ENCODE results near the gene GCH1. TPM values are rescaled to one million over a fixed set of nuclear protein-coding genes. Genes with fewer than 3 reads are reported as not detected.
"Not testable (repeated sequence)": the region's sequence is repeated elsewhere in the genome, so short reads cannot be mapped to it uniquely, and the experiment has no call there.

GCH1 gene, protein sequence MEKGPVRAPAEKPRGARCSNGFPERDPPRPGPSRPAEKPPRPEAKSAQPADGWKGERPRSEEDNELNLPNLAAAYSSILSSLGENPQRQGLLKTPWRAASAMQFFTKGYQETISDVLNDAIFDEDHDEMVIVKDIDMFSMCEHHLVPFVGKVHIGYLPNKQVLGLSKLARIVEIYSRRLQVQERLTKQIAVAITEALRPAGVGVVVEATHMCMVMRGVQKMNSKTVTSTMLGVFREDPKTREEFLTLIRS
- 10 to 100 TPM; 26.6 to 34.3 TPM for total RNA-seq
- long read RNA-seq, transcript GCH1-207 (6 exons, 2,923 nt): major isoform, 35 of 44 reads
- long read RNA-seq, partial matches to known transcripts: 1 of 44 reads
- long read RNA-seq, other reads (novel, unspliced or antisense): 7 of 44 reads

DNA sequence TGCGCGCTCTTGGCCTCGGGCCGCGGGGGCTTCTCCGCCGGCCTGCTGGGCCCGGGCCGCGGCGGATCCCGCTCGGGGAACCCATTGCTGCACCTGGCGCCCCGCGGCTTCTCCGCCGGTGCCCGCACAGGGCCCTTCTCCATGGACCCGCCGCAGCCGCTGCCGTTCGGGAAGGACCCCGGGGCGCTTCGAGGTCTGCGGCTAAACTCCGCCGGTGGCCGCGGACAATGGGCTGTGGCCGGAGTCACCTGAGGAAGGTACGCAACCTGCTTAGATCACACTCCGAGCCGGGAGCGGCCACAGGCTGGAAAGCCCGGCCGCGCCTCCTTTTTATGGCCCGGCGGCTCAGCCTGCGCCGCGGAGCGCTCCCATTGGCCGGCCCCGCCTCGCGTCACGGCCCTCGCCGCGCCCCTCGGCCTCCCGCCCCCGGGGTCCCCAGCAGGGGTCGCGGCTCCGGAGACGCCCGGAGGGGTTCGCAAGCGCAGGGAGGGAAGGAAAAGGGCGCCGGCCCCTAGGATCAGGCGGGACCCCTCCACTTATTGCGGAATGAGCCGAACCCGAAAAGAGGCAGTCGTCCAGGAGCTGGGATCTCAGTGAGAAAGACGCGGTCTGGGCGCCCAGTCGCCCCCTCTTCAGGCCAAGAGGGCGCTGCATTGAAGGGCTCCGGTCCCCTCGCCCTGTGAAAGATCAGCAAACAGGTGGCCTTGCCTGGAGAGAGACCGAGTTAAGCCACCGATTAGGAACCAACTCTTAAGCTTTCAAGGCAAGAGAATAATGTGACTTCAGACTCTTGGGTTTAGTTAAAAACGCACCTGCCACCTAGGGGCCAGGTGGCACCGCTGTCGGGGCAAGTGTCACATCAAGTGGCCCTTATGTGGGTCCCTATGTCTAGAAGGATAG lies at the start of gene GCH1:
Gene GCH1 (minus strand): TSS at position 306 of the 900 bp plus-strand sequence. CDS start 163 bp downstream, at position 143.
- ATAC-seq (peak; percentile 90), DNase-seq (peak; percentile 86 to 88)
- intact Hi-C loops (cut with DNase I, micrococcal nuclease): no loop called here

DNA sequence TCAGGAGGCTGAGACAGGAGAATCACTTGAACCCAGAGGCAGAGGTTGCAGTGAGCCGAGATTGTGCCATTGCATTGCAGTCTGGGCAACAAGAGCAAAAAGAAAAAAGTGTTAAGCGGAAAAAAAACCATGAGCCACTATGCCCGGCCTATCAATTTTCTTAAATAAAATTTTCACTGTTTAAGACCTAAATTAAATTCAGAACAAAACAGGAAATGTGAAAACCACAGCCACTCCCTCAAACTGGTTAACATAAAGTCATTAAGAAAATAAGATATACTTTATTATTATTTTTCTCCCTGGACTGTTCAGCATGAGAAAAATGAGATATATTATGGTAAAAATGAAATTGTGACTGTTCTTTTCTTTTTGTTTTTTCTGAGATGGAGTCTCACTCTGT lies 44.6 kb upstream of the GCH1 start:
- ATAC-seq (no peak), DNase-seq (no peak)
- intact Hi-C loops (cut with DNase I, micrococcal nuclease): no loop called here

DNA sequence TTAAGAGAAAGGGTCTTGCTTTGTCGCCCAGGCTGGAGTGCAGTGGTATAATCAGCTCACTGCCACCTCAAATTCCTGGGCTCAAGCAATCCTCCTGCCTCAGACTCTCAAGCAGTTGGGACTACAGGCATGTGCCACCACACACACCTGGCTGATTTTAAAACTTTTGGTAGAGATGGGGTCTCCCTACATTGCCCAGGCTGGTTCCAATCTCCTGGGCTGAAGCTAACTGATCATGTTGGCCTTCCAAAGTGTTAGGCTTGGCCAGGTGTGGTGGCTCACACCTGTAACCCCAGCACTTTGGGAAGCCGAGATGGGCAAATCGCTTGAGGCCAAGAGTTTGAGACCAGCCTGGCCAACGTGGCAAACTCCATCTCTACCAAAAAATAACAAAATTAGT lies 43.9 kb upstream of the GCH1 start:
- DNase-seq: no peak
- ATAC-seq: no peak
- intact Hi-C loops (cut with DNase I, micrococcal nuclease): no loop called here

DNA sequence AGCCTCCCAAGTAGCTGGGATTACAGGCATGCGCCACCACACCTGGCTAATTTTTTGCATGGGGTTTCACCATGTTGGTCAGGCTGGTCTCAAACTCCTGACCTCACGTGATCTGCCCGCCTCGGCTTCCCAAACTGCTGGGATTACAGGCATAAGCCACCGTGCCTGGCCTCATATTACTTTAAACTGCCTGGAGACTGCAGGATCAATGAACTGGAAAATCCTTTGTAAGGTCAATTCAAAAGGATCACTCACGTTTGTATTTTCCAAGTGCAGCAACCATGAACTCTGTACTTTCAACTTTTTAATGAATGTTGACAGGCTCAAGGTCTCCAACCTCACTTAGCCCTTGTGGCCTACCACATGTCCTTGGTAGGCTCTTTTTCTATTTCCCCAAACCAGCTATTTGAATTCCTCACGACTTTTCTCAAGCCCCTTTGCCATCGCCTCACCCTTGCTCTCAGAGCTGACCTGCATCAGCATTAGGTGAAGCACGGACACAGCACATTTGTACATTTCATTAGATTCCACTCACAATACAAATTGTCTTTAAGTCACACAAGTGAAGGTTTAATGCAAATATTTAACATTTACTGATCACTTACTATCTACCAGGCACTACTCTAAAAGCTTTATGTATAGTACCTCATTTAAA lies 42.2 kb upstream of the GCH1 start:
- intact Hi-C loops (cut with DNase I, micrococcal nuclease): no loop called here
- ATAC-seq (no peak), DNase-seq (no peak)

DNA sequence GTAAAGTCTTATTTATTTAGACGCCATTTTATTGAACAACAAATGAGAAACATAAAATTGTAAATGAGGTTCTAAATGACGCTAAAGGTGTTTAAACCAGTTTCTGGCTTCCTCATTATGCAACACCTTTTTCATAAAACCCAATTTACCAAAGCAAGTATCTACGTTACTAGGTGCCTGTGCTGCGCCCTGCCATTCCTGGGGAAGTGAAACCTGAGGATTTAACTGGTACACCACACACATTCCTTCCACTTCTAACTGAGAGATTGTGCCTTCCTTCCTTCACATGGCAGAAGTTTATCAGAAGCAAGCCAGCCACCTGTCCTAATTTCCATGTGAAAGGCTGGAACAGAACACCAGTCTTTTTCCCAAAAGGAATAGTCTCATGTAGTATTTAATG lies 40.3 kb upstream of the GCH1 start:
- intact Hi-C loops (cut with DNase I, micrococcal nuclease): no loop called here
- no peak for DNase-seq
- ATAC-seq: no peak

DNA sequence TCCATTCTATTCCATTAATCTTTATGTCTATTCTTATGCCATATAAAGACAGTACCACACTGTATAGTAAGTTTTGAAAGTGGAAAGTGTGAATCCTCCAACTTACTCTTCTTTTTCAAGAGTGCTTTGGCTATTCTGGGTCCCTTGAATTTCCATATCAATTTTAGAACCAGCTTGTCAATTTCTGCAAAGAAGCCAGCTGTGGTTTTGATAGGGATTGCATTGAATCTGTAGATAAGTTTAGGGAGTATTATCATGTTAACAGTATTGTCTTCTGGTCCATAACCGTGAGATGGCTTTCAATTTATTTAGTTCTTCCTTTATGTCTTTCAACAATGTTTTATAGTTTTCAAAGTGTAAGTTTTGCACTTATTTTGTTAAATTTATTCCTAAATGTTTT lies 34.2 kb upstream of the GCH1 start:
- DNase-seq (no peak), ATAC-seq (no peak)
- intact Hi-C loops (cut with DNase I, micrococcal nuclease): no loop called here

DNA sequence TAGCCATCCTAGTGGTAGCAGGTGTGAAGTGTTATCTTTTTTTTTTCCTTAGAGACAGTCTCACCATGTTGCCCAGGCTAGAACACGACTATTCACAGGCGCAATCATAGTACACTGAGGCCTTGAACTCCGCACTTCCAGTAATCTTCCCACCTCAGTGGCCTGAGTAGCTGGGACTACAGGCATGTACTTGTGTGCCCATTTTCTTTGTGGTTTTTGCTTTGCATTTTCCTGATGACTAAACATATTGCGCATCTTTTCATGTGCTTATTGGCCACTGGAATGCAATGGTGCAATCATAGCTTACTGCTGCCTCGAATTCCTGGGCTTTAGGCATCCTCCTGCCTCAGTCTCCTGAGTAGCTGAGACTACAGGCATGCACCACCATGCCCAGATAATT lies 33.3 kb upstream of the GCH1 start:
- ATAC-seq (no peak), DNase-seq (no peak)
- intact Hi-C loops (cut with DNase I, micrococcal nuclease): no loop called here

DNA sequence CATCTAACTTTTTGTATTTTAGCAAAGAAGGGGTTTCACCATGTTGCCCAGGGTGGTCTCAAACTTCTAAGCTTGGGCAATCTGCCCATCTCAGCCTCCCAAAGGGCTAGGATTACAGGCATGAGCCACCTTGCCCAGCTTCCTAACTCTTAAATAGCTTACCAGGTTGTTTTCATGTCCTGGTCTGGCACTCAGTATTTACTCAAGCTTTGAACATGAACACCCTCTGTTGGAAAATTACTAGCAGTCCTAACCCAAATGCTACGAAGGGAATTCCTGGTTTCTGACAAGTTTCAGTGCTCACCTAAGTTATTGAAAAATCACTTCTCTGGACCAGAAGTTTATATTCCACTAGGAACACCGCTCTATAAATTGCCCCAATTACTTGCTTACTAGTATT lies 32.5 kb upstream of the GCH1 start:
- ATAC-seq: no peak
- intact Hi-C loops (cut with DNase I, micrococcal nuclease): no loop called here
- DNase-seq: no peak

DNA sequence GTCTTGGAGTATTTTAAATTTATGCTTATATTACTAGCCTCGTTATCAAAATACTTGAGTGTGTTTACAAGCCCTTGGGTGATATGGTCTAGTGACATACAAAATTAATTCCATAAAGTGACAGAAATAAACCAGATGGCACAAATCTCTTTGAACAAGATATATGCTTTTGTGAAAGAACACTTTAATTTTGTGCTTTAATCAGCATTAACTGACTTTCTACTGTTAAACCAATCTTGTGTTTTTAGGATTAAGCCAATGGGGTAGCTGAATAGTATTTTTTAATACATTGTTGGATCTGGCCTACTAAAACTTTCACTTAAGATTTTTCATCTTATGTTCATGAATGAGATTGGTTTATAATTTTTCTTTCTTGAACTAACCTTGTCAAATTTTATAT lies 30.4 kb upstream of the GCH1 start:
- DNase-seq: no peak
- no peak for ATAC-seq
- intact Hi-C loops (cut with DNase I, micrococcal nuclease): no loop called here

DNA sequence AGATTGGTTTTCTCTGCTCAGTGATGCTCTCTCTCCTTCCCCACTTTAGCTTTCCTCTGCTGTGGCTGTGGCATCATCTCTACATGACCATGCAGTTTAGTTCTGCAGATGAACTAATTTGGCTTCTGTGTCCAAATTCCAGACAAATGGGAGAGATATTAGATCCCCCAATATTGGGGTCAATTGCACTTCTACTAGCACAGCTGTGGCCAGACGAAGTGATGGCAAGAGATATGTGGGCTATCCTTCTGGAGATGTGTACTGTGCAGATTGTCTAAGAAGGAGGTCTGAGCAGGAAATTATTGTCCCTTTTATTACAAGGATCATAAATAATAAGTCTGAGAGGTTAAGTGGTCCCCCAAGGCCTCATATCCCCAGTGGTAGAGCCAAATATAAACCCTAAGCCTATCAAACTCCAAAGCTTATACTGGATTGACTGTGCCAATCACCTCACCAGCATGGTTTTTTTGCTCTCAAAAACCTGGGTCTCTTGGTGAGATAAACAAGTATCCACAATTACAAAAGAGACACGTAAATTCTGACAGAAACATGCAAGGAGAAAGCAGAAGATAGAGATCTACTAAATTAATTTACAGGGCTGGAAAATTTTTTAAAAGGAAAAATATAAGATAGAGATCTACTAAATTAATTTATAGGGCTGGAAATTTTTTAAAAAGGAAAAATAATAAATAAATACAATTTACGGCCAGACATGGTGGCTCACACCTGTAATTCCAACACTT lies 29.1 kb upstream of the GCH1 start:
- intact Hi-C loops (cut with DNase I, micrococcal nuclease): no loop called here
- ATAC-seq (no peak), DNase-seq (no peak)

DNA sequence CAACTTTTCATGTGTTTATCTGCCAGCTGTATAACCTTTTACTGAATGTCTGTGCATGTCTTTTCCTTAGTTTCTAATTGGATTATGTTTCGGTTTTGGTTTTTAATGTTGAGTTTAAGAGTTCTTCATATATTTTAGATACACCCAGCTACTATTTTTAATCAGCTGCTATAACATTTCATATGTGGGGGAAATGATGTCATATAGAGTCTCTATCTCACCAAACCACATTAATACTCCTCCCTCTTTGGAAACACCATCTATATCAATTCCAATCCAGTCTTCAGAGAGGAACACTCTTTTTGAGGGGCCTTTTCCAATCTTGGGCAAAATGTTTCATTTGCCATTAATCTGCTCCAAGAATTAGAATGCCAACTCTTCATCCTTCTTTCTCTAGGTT lies 28.5 kb upstream of the GCH1 start:
- no peak for ATAC-seq
- intact Hi-C loops (cut with DNase I, micrococcal nuclease): no loop called here
- DNase-seq: no peak

DNA sequence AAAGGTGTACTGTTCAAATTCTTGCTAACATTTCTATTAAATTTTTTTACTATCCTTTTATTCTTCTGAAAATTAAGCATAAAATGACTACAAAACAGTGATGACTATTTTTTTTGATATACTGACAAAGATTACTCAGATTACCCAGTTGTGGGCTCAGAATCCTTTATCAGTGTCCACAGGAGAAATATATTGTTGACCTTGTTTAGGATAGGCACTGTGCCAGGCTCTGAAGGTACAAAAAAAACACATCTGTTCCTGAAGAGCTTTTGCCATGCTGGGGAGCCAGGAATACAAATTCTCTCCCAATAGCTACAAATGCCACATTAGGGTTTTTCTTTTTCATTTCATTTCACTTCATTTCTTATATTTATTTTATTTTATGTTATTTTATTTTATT lies 26.9 kb upstream of the GCH1 start:
- ATAC-seq: no peak
- DNase-seq: no peak
- intact Hi-C loops (cut with DNase I, micrococcal nuclease): no loop called here

DNA sequence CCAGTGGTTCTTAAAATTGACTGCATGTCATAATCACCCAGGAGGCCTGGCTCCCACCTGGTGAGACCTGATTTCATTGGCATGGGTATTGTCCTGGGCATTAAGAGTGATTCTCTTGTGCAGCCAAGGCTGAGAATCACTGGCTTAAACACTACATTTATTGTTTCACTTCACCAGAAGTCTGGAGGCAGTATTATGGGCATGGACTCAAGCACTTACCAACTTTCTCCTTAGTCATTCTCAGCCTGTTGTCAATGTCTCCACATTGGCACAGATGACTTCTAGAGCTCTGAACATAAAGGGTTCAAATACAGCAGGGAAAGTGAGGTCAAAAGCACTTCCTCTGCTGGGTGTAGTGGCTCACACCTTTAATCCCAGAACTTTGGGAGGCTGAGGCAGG lies 25.6 kb upstream of the GCH1 start:
- no peak for ATAC-seq
- DNase-seq: no peak
- intact Hi-C loops (cut with DNase I, micrococcal nuclease): no loop called here

DNA sequence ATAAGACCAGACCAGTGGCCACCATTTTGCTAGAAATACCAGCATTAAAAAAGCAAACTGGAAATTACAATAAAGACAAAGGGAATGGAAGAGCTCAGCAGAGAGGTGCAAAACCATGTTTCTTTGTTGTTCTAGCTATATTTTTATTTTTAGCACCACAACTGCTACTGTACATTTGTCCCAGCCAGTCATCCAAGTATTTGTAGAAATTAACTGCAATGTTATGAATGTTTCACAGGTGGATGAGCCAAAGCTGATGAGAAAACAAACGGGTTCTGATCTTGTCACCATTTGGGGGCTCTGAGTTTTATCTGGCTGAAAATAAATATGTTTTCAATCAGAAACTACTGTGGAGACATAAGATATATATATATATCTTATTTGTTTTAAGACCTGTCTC lies 24.9 kb upstream of the GCH1 start:
- ATAC-seq (no peak), DNase-seq (no peak)
- intact Hi-C loops (cut with DNase I, micrococcal nuclease): no loop called here

DNA sequence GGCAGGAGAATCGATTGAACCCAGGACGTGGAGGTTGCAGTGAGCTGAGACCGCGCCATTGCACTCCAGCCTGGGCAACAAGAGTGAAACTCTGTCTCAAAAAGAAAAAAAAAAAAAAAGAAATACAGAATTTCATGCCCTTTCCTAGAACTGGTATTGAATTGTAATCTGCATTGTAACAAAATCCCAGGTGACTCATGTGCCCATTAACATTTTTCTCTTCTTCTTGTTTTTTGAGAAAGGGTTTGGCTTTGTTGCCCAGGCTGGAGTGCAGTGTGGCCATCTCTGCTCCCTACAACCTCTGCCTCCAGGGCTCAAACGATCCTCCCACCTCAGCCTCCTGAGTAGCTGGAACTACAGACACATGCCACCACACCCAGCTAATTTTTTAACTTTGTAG lies 23.9 kb upstream of the GCH1 start:
- ATAC-seq; DNase-seq; intact Hi-C loops (cut with DNase I, micrococcal nuclease): not testable (repeated sequence)

DNA sequence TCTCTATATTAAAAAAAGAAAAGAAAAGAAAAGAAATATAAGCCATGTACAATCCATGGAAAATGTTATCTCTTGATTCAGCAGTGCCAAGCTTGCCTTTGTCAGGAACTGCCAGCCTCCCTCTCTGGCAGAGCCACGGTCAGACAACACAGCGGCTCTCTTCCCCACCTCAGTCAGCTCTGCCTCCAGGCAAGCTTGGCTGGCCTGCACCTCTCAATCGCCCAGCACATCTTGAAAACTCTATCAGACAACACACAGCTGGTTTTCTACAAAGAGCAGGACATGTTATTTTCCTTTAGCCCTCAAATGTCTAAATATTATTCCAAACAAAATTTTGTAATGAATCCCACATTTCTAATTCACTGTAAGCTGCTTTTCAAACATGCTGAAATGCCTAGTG lies 20.0 kb upstream of the GCH1 start:
- intact Hi-C loops (cut with DNase I, micrococcal nuclease): no loop called here
- no peak for DNase-seq
- ATAC-seq: no peak

DNA sequence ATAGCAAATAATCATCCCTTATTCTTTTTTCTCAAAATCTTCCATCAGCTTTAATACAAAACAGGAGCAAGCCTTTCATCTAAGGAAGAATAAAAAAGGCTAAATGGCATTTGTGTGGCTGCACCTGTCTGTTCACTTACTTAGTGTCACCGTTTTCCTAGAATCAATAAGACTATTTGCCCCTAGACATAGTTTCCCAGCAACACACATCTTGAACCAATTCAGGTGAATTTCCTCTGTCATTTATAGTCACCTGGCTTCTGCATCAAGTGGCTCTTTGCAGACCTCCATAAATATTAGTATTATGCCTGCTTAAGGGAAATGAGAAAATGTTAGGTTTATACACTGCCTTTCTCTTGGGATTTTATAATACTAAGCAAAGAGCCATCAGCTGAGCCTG lies 17.4 kb upstream of the GCH1 start:
- intact Hi-C loops (cut with DNase I, micrococcal nuclease): no loop called here
- no peak for DNase-seq
- no peak for ATAC-seq

DNA sequence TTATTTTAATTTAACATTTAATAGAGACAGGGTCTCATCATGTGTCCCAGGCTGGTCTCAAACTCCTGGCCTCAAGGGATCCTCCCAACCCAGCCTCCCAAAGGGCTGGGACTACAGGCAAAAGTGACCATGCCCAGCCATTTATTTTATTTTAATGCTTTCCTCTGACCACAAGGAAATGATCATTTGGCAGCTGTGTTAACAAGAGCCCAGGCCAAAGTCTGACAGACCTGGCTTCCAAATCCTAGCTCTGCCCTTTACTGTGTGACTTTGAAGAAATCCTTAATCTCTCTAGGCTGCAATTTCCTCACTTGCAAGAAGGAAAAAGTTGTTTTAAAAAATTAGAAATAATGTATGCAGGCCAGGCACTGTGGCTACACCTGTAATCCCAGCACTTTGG lies 16.7 kb upstream of the GCH1 start:
- DNase-seq (no peak), ATAC-seq (no peak)
- intact Hi-C loops (cut with DNase I, micrococcal nuclease): no loop called here

DNA sequence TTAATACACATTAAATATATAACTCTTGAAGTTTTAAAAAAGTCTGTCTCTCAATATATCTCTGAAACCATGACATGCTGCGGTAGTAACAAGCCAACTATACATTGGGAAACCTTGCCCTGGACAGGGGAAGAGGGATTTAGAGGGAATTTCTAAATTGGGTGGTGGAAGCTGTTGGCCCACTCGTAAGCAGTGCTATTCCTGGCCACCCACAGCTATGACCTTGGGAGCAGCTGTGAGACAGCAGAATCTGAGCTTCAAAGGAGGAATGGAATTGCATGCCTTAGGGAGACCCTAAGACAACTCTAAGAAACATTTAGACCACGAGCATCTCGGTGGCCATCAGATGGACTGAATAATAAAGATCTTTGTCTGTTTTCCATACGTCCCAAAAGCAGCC lies 15.8 kb upstream of the GCH1 start:
- DNase-seq: no peak
- intact Hi-C loops (cut with DNase I, micrococcal nuclease): no loop called here
- no peak for ATAC-seq
